ENCODE results near the gene AGMO. TPM values are rescaled to one million over a fixed set of nuclear protein-coding genes. Genes with fewer than 3 reads are reported as not detected.

Gene AGMO
- total RNA-seq, 3 donors from 2014 or later, result 0.89 to 3.0 (median 1.3) TPM

- ATAC-seq (no peak), DNase-seq (no peak)
- Histone ChIP-seq H3K4me1 (ENCODE audit: low read depth) (no peaks in the 10 kb centered on the region), H3K4me3 (no peak overlapping the region), H3K9me3 (no peaks in the 10 kb centered on the region), H3K36me3 (ENCODE audit: low read depth) (no peaks in the 10 kb centered on the region)
- no peak for TF ChIP-seq CTCF (IDR thresholded peaks at IDR 0.05)
- intact Hi-C loops (cut with DNase I, micrococcal nuclease), result no loop called here
Measured at GRCh38 chr7:15197042-15197977, 364.5 kb downstream of the AGMO start.

- no peak for ATAC-seq
- H3K36me3 ChIP-seq (ENCODE audit: low read depth), result no peaks in the 10 kb centered on the region
- intact Hi-C loops (cut with DNase I, micrococcal nuclease), result no loop called here
- no peak for DNase-seq
- no peak for TF ChIP-seq CTCF (IDR thresholded peaks at IDR 0.05)
- no peaks in the 10 kb centered on the region for H3K4me1 ChIP-seq (ENCODE audit: low read depth)
- no peak overlapping the region for H3K4me3 ChIP-seq
- no peaks in the 10 kb centered on the region for H3K9me3 ChIP-seq
Measured at GRCh38 chr7:15178065-15178464, 383.8 kb downstream of the AGMO start.

GRCh38 chr7:15176089-15176488 is 385.7 kb downstream of the AGMO start:
- no peaks in the 10 kb centered on the region for H3K4me1 ChIP-seq (ENCODE audit: low read depth)
- no peaks in the 10 kb centered on the region for H3K36me3 ChIP-seq (ENCODE audit: low read depth)
- intact Hi-C loops (cut with DNase I, micrococcal nuclease), result no loop called here
- no peak overlapping the region for H3K4me3 ChIP-seq
- DNase-seq (no peak), ATAC-seq (no peak)
- TF ChIP-seq CTCF (IDR thresholded peaks at IDR 0.05), result no peak
- H3K9me3 ChIP-seq, result no peaks in the 10 kb centered on the region

GRCh38 chr7:15175152-15175551 is 386.7 kb downstream of the AGMO start:
- TF ChIP-seq CTCF (IDR thresholded peaks at IDR 0.05), result no peak
- H3K36me3 ChIP-seq (ENCODE audit: low read depth), result no peaks in the 10 kb centered on the region
- no peak for ATAC-seq
- intact Hi-C loops (cut with DNase I, micrococcal nuclease), result no loop called here
- no peaks in the 10 kb centered on the region for H3K9me3 ChIP-seq
- no peak for DNase-seq
- no peaks in the 10 kb centered on the region for H3K4me1 ChIP-seq (ENCODE audit: low read depth)
- no peak overlapping the region for H3K4me3 ChIP-seq

GRCh38 chr7:15174485-15174884 is 387.3 kb downstream of the AGMO start:
- no peak overlapping the region for H3K4me3 ChIP-seq
- no peak for ATAC-seq
- intact Hi-C loops (cut with DNase I, micrococcal nuclease), result no loop called here
- no peaks in the 10 kb centered on the region for H3K4me1 ChIP-seq (ENCODE audit: low read depth)
- DNase-seq, result no peak
- H3K9me3 ChIP-seq, result no peaks in the 10 kb centered on the region
- no peaks in the 10 kb centered on the region for H3K36me3 ChIP-seq (ENCODE audit: low read depth)
- no peak for TF ChIP-seq CTCF (IDR thresholded peaks at IDR 0.05)

Measured in mucosa of descending colon (tissue), 3 donors.